Renal cortical epithelial cell (primary cell): Measurements from ENCODE around the gene CPB1. TPM values are rescaled to one million over a fixed set of nuclear protein-coding genes. Genes with fewer than 3 reads are reported as not detected.
A peak's percentile ranks its signal among the peaks of the same experiment; 100 is the strongest.

ENCODE experiments used
- DNase-seq: peaks from one replicate; pipeline ENCODE4 v3.0.0-alpha.2; 2011; ENCODE audit warnings: low read depth
- total RNA-seq: library from RNA; depleted of rRNA; stranded (reverse); fragments of >200 nt; gene quantifications from 2 replicates; pipeline ENCODE4 v1.2.3, GENCODE V29; 2014

Gene CPB1
- total RNA-seq, 1 donor from 2014 or later, result not detected

GRCh38 chr3:148829926-148830325, 2.3 kb downstream of the CPB1 start:
- no peak for DNase-seq

GRCh38 chr3:148833223-148833622, 5.6 kb downstream of the CPB1 start:
- DNase-seq, result no peak

- DNase-seq, result no peak
Observed at GRCh38 chr3:148839805-148840204, 12.2 kb downstream of the CPB1 start.

- no peak for DNase-seq
Observed at GRCh38 chr3:148840451-148840850, 12.8 kb downstream of the CPB1 start.

DNA sequence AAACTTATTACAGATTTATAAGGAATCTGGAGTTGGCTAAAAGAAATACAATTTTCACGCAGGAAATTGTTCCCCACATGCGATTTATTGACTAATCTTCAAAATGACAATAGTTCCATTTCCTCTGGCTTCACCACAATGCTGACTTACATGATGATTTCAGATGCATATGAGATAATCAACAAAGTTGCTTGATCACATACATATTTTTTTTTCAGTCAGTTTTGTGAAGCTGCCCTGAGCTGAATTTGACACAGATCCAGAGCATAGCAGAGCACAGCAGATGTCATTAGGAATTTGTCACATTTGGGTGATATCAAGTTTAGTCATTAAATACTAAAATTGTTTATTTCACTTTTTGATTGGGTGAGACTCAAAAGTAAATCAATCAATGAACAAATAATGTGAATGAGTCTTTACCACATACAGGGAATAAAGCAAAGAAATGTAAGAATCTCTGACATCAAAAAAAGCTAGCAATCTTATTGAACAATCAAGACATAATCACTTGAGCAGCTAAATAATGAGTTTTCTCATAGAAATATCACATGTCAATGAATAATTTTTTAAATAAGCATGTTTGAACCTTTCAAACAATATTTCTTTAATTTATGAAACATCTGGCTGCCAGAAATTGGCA, 18.3 kb downstream of the CPB1 start:
- DNase-seq, result no peak

- peak; percentile 43 for DNase-seq
Observed at GRCh38 chr3:148847351-148847750, 19.7 kb downstream of the CPB1 start.

- no peak for DNase-seq
Observed at GRCh38 chr3:148848410-148848809, 20.8 kb downstream of the CPB1 start.

DNA sequence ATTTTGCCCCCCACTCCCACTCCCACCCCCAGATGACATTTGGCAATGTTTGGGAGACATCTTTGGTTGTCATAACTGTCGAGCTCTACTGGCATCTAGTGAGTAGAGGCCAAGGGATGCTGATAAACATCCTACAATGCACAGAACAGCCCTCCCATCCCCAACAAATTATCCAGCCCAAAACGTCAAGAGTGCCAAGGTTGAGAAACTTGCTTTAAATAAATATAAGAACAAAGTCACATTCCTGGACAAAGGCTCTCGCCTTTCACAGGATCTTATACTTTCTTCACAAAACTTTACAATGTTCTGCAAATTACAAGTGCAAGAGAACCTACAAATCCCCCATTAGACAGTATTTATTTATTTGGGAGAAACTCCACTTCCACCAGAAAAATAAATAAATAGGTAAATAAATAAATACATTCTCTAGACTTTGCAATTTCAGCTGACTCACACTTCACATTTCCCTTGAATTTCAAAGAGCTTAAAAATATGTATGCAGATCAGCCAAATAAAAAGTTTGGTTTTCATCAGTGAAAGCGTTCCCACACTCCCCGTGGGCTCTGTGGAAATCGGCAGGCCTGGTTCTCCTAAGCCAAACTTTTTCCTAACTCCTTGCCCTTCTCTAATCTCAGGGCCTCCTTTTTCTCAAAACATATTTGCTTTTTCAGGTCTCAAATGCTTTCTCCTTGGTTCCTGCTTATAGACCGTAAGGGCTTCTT, 24.8 kb downstream of the CPB1 start:
- DNase-seq, result no peak

- no peak for DNase-seq
Observed at GRCh38 chr3:148853076-148853475, 25.5 kb downstream of the CPB1 start.

DNA sequence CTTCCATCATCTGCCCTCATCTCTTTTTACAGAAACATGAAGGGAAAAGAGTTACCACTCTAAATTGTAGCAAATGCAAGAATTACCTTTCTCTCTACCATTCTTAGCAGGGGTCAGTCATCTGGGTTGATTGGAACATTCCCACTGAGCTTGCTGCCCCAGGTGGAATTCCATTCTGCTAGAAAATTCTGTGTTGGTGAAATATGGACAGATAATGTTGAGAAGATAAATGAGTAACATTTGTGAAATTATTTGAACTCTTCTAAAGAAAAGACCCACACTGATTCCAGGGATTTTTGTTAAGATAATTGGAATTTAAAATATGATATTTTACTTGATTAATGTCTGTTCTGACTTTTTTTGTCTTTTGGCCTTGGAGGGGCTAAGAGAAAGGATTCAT, 26.4 kb downstream of the CPB1 start:
- DNase-seq, result no peak

- DNase-seq, result no peak
Observed at GRCh38 chr3:148856384-148856783, 28.8 kb downstream of the CPB1 start.

DNA sequence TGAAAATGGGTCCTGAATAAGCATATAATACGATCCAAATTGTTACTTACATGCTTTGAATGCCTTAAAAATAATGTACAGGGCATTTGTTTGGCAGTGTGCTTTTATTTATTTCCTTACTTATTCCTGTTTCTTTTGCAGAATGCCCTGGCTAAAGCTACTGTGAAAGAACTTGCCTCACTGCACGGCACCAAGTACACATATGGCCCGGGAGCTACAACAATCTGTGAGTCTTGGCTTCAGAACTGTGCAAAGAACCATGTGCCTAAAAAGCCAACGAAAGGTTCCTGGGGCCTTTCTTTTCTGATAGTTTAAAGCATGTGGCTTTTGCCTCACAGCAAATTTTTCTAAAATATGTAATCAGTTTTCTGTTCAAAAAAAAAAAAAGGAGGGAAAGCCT, 29.7 kb downstream of the CPB1 start:
- DNase-seq, result no peak

GRCh38 chr3:148861277-148861869, 33.8 kb downstream of the CPB1 start:
- peak; percentile 55 for DNase-seq

GRCh38 chr3:148863297-148863696, 35.7 kb downstream of the CPB1 start:
- DNase-seq, result no peak

DNA sequence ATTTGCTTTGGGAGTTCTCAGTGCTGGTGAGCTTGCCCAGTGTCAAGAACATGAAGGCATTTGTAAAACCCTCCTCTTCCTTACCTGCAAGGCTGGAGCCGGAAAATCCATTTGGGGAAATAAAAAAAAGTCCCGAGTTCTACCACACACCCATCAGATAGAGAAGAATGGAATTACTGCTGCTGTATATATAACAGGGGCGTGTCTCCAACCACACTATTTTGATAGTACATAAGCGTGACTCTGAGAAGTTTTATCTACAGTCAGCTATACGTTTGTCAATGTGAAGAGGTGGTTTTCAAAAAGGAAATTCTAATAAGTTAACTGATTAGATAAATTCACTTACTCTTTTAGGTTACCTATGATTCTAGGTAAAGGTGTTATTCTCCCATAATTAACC, 36.2 kb downstream of the CPB1 start:
- DNase-seq, result no peak

- DNase-seq, result no peak
Observed at GRCh38 chr3:148865049-148865448, 37.4 kb downstream of the CPB1 start, which contains the start of gene CPA3. TSS of gene CPA3 (plus strand) at chr3:148865296. CDS start at chr3:148865308, 12 bp downstream.

GRCh38 chr3:148866261-148866660, 38.6 kb downstream of the CPB1 start:
- DNase-seq, result peak; percentile 47

GRCh38 chr3:148873270-148873927, 45.8 kb downstream of the CPB1 start:
- DNase-seq, result no peak

DNA sequence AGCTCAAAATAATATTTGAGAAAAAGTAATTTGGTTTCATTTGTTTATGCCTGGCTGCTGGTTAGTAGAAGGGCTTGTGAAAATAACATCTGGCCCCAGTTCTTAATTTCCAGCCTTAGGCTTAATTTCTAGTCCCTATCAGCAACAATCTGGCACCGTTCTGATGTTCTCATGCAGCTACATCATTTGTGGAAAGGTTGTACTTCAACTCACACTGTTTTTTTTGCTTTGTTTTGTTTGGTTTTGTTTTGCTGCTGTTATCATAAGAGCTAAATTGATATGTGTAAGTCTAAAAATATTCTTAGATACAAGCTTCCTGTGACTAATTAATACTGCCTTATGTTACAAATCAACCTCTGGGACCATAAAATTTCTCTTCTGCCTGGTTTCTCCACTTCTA, 46.4 kb downstream of the CPB1 start:
- no peak for DNase-seq

DNA sequence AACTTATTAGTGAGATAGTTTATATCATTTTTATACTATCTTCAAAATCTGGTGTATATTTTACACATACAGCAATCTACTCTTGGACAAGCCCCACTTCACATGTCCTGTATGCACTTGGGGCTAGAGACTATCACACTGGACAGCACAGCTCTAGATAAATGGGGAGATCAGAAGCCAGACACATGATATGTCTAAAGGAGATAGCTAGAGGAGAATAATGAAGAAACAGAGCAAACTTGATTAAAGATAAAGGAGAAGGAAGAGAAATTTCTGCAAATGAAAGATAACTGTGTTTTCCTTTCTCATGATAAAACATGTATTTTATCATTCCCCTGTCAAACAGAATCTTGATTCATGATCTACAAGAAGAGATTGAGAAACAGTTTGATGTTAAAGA, 50.5 kb downstream of the CPB1 start:
- no peak for DNase-seq

DNA sequence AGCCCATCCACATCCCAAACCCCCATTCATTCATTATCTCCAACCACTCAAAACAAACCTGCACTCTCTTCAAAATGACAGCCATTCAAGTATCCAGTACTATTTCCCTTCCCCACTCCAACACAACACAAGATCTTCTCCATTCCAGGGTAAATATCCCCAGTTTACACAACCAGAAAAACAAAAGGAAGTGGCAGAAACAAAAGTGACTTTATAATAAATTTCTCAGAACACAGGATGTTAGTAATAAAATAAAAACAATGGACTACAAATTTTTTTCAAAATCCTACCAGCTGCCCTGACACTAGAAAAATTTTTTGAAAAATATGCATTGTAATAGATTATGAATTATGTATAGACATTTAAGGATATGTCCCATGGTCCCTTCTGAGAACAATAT, 51.6 kb downstream of the CPB1 start:
- DNase-seq, result no peak

DNA sequence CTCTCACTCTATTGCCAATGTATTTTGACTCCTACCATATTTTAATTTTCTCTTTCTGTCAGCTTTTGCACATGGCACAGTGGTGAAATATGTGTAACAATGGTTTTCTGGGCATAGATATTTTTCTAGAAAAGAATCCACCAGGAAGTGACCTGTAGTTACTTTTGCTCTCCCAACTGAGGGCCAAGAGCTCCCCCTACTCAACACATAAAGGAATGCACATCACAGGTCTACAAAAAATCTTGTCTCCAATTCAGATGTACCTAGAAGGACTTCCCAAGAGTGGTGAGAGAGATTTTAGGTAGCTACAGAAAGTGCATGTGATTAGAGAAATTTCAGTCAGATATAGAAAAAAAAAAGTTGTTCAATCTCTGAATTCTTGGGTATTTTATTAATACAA, 53.1 kb downstream of the CPB1 start:
- peak; percentile 35 for DNase-seq

DNA sequence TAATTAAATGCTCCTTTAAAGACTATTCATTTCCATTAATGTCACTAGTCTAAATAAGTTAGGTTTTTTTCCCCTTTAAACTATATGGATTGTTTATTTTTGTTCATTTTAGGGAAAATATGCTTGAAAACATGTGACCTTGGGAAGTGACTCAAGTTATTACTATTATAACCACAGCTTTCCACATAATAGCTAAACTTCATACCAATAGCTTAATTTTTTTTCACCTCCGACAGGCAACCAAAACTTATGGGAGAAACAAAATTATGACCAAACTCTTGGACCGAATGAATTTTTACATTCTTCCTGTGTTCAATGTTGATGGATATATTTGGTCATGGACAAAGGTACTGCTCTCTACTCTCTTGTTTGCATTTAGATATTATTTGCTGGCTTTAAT, 53.7 kb downstream of the CPB1 start:
- DNase-seq, result no peak
